ENCODE results near the gene SFSWAP. TPM values are rescaled to one million over a fixed set of nuclear protein-coding genes. Genes with fewer than 3 reads are reported as not detected.
"Not testable (repeated sequence)": the region's sequence is repeated elsewhere in the genome, so short reads cannot be mapped to it uniquely, and the experiment has no call there.

SFSWAP gene
- total RNA-seq, 1 donor from 2014 or later = 14.5 TPM

GRCh38 chr12:131808744-131809371 is 98.0 kb downstream of the SFSWAP start:
- DNase-seq (ENCODE audit: low read depth in 2 of 2) = peak in 1 of 2 donors; percentile 50

- DNase-seq (ENCODE audit: low read depth in 2 of 2) = not testable (repeated sequence)
Measured at GRCh38 chr12:131809476-131810254, 98.8 kb downstream of the SFSWAP start.

GRCh38 chr12:131810726-131811125 is 99.8 kb downstream of the SFSWAP start:
- DNase-seq (ENCODE audit: low read depth in 2 of 2) = no peak

GRCh38 chr12:131815131-131815530 is 104.2 kb downstream of the SFSWAP start:
- DNase-seq (ENCODE audit: low read depth in 2 of 2) = no peak

- DNase-seq (ENCODE audit: low read depth in 2 of 2) = no peak
Measured at GRCh38 chr12:131816495-131816894, 105.6 kb downstream of the SFSWAP start.

GRCh38 chr12:131817241-131817640 is 106.4 kb downstream of the SFSWAP start:
- DNase-seq (ENCODE audit: low read depth in 2 of 2) = no peak

GRCh38 chr12:131818821-131819585 is 108.1 kb downstream of the SFSWAP start:
- DNase-seq (ENCODE audit: low read depth in 2 of 2) = no peak

- DNase-seq (ENCODE audit: low read depth in 2 of 2) = no peak
Measured at GRCh38 chr12:131824450-131824849, 113.6 kb downstream of the SFSWAP start.

GRCh38 chr12:131825146-131825892 is 114.4 kb downstream of the SFSWAP start:
- DNase-seq (ENCODE audit: low read depth in 2 of 2) = no peak

- DNase-seq (ENCODE audit: low read depth in 2 of 2) = no peak
Measured at GRCh38 chr12:131826097-131826928, 115.4 kb downstream of the SFSWAP start.

- peak in 1 of 2 donors; percentile 72 for DNase-seq (ENCODE audit: low read depth in 2 of 2)
Measured at GRCh38 chr12:131827961-131828534, 117.2 kb downstream of the SFSWAP start, which contains the start of gene MMP17. MMP17 (plus strand) TSS chr12:131828393; CDS start chr12:131828495, 102 bp downstream.

- no peak for DNase-seq (ENCODE audit: low read depth in 2 of 2)
Measured at GRCh38 chr12:131828671-131829355, 117.9 kb downstream of the SFSWAP start.

- DNase-seq (ENCODE audit: low read depth in 2 of 2) = no peak
Measured at GRCh38 chr12:131829356-131829747, 118.5 kb downstream of the SFSWAP start.

GRCh38 chr12:131829791-131830334 is 119.0 kb downstream of the SFSWAP start:
- DNase-seq (ENCODE audit: low read depth in 2 of 2) = no peak

- peak; percentile 36 to 86 for DNase-seq (ENCODE audit: low read depth in 2 of 2)
Measured at GRCh38 chr12:131830335-131830913, 119.5 kb downstream of the SFSWAP start.

- peak in 1 of 2 donors; percentile 42 for DNase-seq (ENCODE audit: low read depth in 2 of 2)
Measured at GRCh38 chr12:131830914-131831571, 120.2 kb downstream of the SFSWAP start.

- peak in 1 of 2 donors; percentile 34 for DNase-seq (ENCODE audit: low read depth in 2 of 2)
Measured at GRCh38 chr12:131831635-131832041, 120.7 kb downstream of the SFSWAP start.
